HepG2 (cell line): ENCODE data around the gene ST6GALNAC4. TPM values are rescaled to one million over a fixed set of nuclear protein-coding genes. Genes with fewer than 3 reads are reported as not detected.

Experiments
- ARNT ChIP-seq: fragments of 450-650 bp; IDR thresholded peaks from 2 replicates; pipeline ENCODE4 v1.6.1; 2017
- BRF2 ChIP-seq: sonication (generic); formaldehyde crosslinking; IDR thresholded peaks from 2 replicates; pipeline ENCODE4 v1.8.1; 2022; ENCODE audit warnings: mild to moderate bottlenecking, missing genetic modification reagents
- IKZF4 ChIP-seq: sonication (generic); formaldehyde crosslinking; IDR thresholded peaks from 2 replicates; pipeline ENCODE4 v1.5.1; 2020; ENCODE audit warnings: borderline replicate concordance, mild to moderate bottlenecking, low read depth, missing genetic modification reagents; ENCODE audit errors: not compliant biosample characterization
- PHF21A ChIP-seq: sonication (generic); formaldehyde crosslinking; IDR thresholded peaks from 2 replicates; pipeline ENCODE4 v1.5.0; 2020; ENCODE audit warnings: mild to moderate bottlenecking, missing genetic modification reagents
- POLR2A ChIP-seq, 2 experiments: IDR thresholded peaks; 2 replicates each; pipeline ENCODE4 v1.6.1; 2011; ENCODE audit warnings: low read depth in 2 of 2, low read length in 2 of 2, mild to moderate bottlenecking in 1 of 2, moderate library complexity in 1 of 2; ENCODE audit not compliant: insufficient read depth in 1 of 2
- SMAD1 ChIP-seq: sonication (generic); formaldehyde crosslinking; IDR thresholded peaks from 2 replicates; pipeline ENCODE4 v1.4.0; 2020; ENCODE audit warnings: missing genetic modification reagents, low read depth, mild to moderate bottlenecking, borderline replicate concordance
- SMARCE1 ChIP-seq: fragments of 450-650 bp; IDR thresholded peaks from 2 replicates; pipeline ENCODE4 v1.6.1; 2017; ENCODE audit warnings: borderline replicate concordance
- TAF1 ChIP-seq: sonication (generic); formaldehyde crosslinking; IDR thresholded peaks from 2 replicates; pipeline ENCODE4 v1.4.0; 2020; ENCODE audit warnings: missing genetic modification reagents
- TBL1XR1 ChIP-seq: fragments of 150-350 bp; IDR thresholded peaks from 2 replicates; pipeline ENCODE4 v1.6.1; 2014; ENCODE audit warnings: borderline replicate concordance, low read length; ENCODE audit not compliant: partially characterized antibody
- TCF7 ChIP-seq: sonication (generic); IDR thresholded peaks from 2 replicates; pipeline ENCODE4 v1.6.1; 2016; ENCODE audit warnings: antibody characterized with exemption, low read depth
- TGIF2 ChIP-seq: IDR thresholded peaks from 2 replicates; pipeline ENCODE4 v1.6.1; 2016; ENCODE audit warnings: control low read depth, missing compliant biosample characterization
- ZBTB37 ChIP-seq: sonication (generic); formaldehyde crosslinking; IDR thresholded peaks from 2 replicates; pipeline ENCODE4 v1.4.0; 2020; ENCODE audit warnings: mild to moderate bottlenecking, missing genetic modification reagents
- ZNF337 ChIP-seq: sonication (generic); formaldehyde crosslinking; IDR thresholded peaks from 2 replicates; pipeline ENCODE4 v1.5.1; 2020; ENCODE audit warnings: missing genetic modification reagents, low read depth, mild to moderate bottlenecking, borderline replicate concordance
- ZNF382 ChIP-seq: sonication (generic); formaldehyde crosslinking; IDR thresholded peaks from 2 replicates; pipeline ENCODE4 v1.5.0; 2020; ENCODE audit warnings: missing genetic modification reagents, mild to moderate bottlenecking, borderline replicate concordance
- ZNF646 ChIP-seq: sonication (generic); formaldehyde crosslinking; IDR thresholded peaks from 2 replicates; pipeline ENCODE4 v1.9.0; 2021; ENCODE audit warnings: mild to moderate bottlenecking, missing genetic modification reagents
- ZNF737 ChIP-seq: sonication (generic); formaldehyde crosslinking; IDR thresholded peaks from 2 replicates; pipeline ENCODE4 v1.5.0; 2020; ENCODE audit warnings: missing genetic modification reagents, mild to moderate bottlenecking, borderline replicate concordance
- ZNF777 ChIP-seq: sonication (generic); formaldehyde crosslinking; IDR thresholded peaks from 2 replicates; pipeline ENCODE4 v1.4.0; 2020; ENCODE audit warnings: missing genetic modification reagents
- ZNF784 ChIP-seq: sonication (generic); formaldehyde crosslinking; IDR thresholded peaks from 2 replicates; pipeline ENCODE4 v1.5.1; 2020; ENCODE audit warnings: missing genetic modification reagents, mild to moderate bottlenecking, borderline replicate concordance
- ZNF83 ChIP-seq: sonication (generic); formaldehyde crosslinking; IDR thresholded peaks from 2 replicates; pipeline ENCODE4 v1.4.0; 2020; ENCODE audit warnings: missing genetic modification reagents, mild to moderate bottlenecking, borderline replicate concordance
- polyA plus RNA-seq, 8 experiments: library from polyadenylated mRNA; depleted of rRNA in 3 of 8; stranded (reverse) in 7 of 8; unstranded in 1 of 8; fragments of >200 nt; fragmentation: Illumina TruSeq in 4 of 8; extraction: Trizol in 4 of 8; gene quantifications; 2 replicates each; pipeline versions ENCODE4 v1.2.1 to v1.2.3, GENCODE V29; 2011 to 2016; ENCODE audit warnings: low read depth in 4 of 8, missing spikeins in 1 of 8, mixed read lengths in 1 of 8; ENCODE audit not compliant: insufficient read depth in 1 of 8
- total RNA-seq, 5 experiments: library from RNA; depleted of rRNA; stranded (reverse); fragments of >200 nt; fragmentation: Illumina TruSeq; extraction: Trizol; gene quantifications; 2 replicates each; pipeline ENCODE4 v1.2.3, GENCODE V29; 2016; ENCODE audit warnings: low read depth in 1 of 5

Gene ST6GALNAC4
- total and polyA plus RNA-seq, 2 of the 13 experiments (the other 11 are each of a cell fraction or from before 2014, with no cell fraction given): 18.8 to 27.7 TPM

- TF ChIP-seq BRF2 (CRISPR knock-in tag) (no peak), SMAD1 (no peak), ZNF646 (CRISPR knock-in tag) (no peak), ZNF737 (CRISPR knock-in tag) (no peak), TAF1 (CRISPR knock-in tag) (peak; percentile 65), ZBTB37 (CRISPR knock-in tag) (0 out of 2 replicates have a peak, but pooled peaks have one; percentile 23), TBL1XR1 (no peak), ZNF337 (CRISPR knock-in tag) (no peak), TGIF2 (CRISPR knock-in tag) (peak; percentile 70; the same call in 1 of the 2 replicates), ZNF83 (CRISPR knock-in tag) (no peak), ZNF382 (CRISPR knock-in tag) (no peak), ZNF777 (no peak; the same call in 1 of the 2 replicates), SMARCE1 (no peak), TCF7 (peak; percentile 74), ZNF784 (CRISPR knock-in tag) (no peak), PHF21A (peak; percentile 87), POLR2A (IDR thresholded peaks at IDR 0.05; ENCODE audit: insufficient read depth in 1 of 2, low read depth in 2 of 2, low read length in 2 of 2) (peak in 1 of 2 experiments; percentile 67; a peak in 2 of 4 replicates), IKZF4 (CRISPR knock-in tag) (no peak), ARNT (no peak)
Measured at GRCh38 chr9:127897193-127897692, 19.6 kb downstream of the ST6GALNAC4 start (continued).
